ENCODE measurements around the gene PDGFD.

The PDGFD gene

DNA sequence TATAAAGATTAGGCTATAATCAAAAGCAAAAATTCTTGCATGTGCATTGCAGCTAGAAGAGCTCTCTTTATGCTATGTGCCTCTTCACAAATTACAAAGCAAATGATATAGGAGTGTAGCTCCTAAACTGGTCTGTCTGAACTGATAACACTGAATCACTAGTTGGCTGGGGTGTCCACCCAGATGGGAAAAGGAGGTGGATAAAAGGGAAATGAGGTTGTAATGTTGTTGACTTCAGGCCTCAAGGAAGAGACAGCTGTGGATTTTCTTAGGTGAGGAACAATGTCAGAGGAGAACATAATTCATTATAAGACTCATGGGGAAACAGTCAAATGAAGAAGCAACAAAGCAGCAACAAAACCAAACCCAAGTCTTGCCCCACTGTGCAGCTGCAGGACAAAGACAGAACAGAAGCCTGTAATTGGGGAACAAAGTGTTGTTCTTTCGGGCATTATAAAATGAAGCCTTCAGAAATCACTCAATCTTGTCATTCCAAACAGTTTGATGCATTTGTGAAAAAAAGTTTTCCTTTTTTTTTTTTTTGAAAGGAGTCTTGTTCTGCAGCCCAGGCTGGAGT is 257.6 kb downstream of the PDGFD start:
- DNase-seq: no peak

DNA sequence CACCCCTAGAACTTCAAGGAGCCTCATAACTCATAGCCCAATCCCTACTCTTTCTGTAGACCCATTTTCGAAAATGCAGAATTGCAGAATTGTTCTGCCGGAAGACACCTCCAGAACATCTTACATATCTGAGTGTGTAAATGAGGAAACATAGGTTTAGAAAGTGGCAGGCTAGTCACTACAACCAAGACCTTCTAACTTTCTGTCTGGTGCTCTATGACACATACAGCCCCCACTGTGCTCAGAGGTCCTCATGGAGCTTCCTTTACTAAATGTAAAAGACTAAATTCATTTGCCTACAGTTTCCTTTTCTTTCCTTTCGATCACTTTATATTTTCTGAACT is 259.7 kb downstream of the PDGFD start:
- DNase-seq: no peak

DNA sequence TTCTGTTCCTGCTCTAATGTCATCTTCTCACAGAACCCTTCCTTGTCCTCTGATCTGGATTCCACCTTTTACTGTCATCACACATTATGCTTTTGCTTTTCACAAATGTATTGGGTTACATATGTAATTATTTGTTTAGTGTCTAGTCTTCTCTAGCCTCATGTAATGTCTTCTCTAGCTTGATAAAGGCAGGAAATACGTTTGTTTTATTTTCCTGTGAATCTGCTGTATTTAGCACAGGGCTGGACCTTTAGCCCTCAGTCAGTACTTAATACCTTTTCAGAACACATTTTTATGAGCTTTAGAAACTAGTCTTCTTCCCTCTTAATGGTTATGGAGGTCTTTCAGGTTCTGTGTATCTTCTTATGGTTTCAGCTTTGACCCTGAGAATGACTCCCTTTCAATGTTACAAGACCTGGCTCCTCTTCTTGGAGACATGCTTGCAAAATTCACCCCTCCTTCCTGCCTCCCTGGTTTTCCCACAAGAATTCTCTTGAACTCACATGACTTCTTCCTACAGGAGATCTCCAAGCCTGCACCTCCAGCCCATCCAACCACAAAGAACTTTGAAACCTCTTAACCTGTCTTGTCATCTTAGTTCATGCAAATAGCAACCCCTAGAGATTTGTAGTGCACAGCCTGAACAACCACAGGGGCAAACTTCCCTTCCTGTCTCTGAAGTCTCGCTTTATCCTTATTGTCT is 260.2 kb downstream of the PDGFD start:
- no peak for DNase-seq

DNA sequence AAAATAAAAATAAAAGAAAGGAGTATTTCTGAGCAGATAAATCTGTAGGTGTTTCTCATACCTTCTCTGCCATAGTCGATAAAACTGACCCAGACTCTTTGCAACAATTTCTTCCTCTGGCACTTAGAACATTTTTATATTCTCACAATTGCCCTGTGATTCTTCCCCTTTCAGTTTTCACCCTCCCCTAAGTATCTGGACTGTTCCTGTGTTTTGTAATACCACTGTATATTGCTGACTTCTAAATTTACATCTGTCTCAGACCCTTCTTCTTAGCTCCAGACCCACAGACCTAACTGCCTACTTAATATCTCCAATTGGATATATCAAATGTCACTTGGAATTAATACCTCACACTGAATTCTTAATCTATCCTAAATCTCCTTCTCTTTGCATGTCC is 261.0 kb downstream of the PDGFD start:
- no peak for DNase-seq

DNA sequence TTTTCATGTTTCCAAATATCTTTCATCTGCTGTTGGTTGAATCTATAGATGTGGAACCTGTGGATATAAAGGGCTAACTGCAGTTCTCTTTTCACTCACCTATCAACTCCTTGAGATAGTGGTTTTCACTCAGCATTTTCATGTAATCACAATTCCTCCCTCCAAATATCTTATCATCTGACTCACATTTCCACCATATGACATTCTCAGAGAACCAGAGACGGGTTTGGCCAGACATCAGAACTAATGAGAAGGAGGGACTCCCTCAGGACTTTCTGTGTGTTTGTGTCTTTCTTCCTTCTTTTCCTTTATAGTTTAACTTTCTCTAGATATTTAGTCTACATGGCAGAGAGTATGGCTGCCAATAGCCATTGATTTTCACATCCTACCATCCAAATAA is 262.3 kb downstream of the PDGFD start:
- DNase-seq: no peak

DNA sequence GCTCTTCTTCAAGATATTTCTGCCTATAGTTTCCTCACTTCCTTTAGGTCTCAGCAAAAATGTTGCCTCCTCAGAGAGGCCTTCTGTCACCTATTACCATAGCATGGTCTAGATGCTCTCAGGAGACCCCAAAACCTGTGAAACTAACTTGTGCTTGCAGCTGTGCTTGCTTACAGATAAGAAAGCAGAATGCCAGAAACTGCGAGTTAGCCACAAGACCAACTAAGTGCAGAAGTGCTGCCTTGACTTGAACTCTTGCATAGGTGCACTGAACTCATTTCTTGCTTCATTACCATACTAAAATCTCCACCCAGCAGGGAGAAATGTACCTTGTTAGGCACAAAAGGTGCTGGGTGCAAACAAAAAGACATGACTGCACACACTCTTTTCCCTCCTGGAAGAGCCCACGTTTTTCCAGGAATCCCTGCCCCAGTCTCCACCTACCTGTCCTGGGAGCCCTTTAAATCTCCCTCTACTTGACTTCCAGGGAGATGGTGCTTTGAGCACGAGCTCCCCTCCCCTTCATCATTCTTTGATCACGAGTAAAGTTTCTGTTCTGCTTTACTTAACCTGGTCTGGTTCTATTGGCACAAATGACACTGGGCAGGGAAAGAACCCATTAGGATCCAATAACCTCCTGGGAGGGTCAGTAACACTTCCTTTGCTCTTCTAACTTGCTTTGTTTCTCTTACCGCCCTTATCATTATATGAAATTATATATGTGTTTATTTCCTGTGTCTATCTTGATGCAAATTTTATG is 265.2 kb downstream of the PDGFD start:
- no peak for DNase-seq

DNA sequence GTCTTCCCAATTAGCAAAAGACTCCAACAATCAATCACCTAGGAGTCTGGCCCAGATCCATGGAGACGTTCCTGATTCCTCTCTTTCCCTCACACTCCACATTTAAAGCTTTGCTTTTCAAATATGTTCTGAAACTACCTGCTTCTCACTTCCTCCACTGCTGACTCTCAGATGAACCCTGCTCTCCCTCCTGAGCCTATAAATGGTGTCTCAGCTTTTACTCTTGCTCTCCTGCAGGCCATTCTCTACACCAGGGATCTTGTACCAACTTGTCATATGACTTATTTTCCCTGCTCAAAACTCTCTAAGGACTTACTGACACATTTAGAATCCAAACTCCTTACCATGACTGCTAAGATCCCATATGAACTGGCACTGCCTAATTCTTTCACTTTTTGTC is 265.9 kb downstream of the PDGFD start:
- no peak for DNase-seq

DNA sequence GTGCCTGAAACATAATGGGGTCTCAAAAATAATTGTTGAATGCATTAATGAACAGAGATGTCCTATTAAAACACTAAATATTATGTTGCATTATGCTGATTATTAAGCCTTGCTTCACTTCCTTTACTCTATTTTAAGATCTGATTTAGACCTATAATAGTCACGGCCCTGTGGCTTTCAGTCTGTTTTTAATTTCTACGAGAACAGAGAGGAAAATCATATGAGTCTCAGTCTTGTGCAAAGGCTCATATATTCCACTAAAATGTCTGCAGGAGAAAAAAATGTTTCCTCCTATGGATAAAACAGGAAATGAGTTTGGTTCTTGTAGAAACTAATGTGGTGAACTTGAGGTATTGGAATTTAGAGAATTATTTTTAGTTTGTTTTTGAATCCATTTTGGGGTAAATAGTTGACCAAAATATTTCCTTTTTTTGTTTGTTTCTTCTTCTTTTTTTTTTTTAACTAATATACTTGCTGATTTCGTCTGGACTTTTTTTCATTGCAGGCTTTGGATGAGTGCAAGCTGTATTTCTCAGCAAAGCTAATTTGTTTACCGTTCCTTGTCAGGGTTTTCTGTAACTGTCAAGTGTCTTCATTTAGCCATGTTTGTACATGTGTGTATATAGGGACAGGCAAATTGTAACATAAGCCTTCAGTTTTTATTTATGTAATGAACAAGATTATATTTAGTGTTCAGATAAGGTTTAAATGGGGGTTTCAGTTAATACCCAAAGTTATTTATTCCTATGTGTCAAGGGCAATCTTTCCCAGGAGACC is 266.6 kb downstream of the PDGFD start:
- DNase-seq: no peak

DNA sequence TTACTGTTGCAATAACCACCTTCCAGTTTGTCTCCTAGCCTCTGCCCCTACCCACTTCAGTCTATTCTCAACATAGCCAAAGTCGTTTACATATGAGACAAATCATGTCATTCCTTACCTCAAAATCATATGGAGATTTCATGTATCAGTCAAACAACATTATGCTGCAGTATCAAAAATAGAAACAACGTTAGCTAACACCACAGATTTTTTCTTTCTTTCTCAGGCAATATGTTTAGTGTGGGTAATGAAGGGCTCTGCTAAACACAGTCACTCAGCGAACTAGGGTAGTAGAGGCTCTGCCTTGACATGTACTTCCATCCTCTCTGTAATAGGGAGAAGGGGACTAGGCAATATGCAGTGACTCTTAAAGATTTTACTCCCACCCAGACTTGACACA is 268.8 kb downstream of the PDGFD start:
- DNase-seq: no peak

DNA sequence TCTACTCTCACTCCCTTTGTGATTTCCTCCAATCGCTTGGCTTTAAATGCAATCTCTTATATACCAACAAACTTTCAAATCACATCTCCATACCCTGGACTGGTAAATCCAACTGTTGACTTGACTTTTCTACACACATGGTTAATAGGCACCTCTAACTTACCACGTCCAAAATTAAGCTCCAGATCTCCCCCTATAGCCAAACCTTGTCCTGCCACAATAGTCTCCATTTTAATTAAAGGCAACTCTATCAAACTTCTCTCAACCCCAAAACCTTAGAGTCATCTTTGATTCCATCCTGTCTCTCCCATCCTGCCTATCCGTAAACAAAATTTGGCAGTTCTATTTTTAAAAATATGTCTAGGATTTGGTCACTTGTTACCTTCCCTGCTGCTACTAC is 269.3 kb downstream of the PDGFD start:
- no peak for DNase-seq

DNA sequence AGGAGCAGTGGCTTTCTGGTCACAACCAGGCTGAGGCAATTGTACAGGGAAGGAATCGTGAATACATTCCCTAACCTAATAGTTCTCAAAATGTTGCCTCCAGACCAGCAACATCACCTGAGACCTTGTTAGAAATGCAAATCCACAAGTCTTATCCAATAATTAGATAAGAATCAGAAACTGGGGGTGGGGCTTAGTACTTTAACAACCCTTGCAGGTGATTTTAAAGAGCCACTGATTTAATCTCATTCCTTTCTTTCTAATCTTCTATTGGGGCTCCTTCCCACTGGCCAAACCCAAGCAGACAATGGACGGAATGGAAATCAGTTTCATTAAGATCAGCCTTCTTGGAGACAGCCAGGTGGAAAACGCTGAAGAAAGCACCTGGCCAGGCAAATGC is 269.9 kb downstream of the PDGFD start:
- no peak for DNase-seq

DNA sequence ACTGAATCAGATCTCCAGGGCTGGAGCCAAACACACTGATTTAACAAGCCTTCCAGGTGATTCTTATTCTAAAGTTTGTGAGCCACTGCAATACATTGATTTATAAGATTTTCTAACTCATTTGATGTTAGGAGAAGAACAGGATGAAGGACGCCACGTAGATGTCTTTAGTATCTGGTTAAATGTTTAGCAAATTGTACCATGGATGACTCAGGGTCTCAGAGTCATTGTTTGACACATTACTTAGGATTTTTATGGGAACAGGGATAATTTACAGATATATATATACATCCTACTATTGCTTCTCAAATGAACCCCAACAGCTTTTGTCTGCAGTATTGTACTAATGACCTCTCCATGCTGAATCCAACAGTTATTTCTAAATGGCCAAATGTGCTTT is 270.6 kb downstream of the PDGFD start:
- no peak for DNase-seq

DNA sequence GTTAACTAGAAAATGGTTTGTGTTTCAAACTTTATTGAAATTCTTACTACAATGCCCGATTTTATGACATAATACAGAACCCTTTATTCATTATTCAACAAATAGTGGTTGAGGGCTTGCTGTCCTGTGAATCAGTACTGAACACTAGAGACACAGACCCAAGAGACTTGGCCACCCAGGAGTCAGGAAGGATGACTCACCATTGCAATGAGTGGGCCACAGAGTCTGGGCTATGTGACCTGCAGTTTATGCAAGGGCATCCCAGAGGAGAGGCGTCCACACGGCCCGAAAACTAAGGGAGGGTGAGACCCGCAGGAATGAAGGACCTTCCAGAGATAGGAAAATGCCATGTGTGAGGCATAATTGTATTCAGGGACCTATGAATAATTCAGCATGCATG is 271.3 kb downstream of the PDGFD start:
- DNase-seq: no peak

DNA sequence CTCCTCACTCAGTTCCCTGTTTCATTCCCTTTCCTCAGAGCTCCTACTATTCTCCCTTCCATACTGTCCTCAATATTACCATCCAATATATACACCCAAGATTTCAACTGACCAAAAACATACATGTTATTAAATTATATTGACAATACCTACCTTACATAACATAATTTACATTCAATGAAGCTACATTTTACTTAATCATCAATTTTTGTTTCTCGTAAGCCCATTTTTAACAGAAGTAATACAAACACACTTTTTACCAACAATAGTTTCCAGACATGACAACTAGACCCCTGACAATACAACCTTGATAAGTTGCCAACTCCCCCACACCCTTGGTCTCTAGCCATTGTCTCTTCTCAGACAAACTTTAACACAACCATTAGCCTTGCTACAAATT is 273.3 kb downstream of the PDGFD start:
- DNase-seq: no peak

DNA sequence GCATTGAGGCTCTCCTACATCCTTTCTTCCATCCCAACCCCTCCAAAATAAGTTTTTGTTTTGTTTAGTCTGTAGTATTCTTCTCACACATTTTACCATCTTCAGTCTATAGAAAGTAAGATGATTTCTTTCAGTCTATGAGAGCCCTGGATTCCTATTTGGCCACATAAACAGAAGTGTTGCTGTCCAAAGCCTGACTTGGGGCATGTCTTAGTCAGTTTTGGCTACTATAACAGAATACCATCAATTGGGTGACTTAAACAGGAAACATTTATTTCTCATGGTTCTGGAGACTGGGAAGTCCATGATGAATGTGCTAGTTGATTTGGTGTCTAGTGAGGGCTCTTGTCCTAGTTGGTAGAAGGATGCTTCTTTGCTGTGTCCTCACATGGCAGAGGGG is 274.3 kb downstream of the PDGFD start:
- DNase-seq: no peak

DNA sequence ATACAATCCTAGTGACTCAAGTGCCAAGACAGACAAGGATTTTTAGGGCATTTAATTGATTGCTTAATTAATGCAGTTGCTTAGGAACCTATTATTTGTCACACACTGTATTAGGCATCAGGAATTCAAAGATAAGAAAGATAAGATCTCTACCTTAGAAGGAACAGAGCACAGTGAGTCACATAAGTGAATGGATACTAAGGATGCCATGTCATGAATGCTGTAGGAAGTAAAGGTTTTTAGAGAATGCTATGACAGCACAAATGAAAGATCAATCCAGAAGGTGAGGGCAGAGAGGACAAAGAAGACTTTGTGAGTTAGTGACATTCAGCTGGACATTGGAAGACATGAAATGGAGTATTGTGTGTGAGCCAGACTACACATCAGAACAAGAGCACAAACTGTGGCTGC is 275.4 kb downstream of the PDGFD start:
- no peak for DNase-seq

DNA sequence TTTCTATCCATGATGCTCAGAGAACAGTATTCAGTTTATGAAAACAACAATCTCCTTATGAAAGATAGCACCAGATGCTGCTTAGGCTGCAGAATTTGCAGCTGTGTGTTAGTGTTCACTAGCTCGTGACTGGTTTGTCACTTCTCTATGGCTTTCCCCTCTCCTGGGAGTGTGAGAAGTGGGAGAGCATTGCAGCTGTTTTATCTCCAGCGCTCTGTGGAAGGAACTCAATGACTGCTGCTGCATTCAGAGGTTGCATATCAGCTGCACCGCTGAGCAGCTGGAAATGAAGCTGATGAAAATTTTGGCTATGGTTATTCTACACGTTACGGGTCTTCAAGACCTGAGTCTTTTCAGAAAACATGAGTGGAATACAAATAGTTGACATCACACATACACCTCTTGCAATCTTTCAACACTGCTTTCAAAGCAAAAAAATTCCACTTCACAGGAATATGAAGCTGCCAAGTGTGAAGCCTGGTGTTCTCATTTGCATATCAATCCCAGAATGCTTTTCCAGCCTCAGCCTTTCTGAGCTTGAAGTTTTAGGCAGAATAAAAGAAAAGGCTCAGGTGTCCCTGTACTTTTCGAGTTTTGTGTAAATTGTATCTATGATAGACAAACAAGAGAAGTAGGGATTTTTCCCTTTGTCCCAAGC is 276.8 kb downstream of the PDGFD start:
- no peak for DNase-seq

DNA sequence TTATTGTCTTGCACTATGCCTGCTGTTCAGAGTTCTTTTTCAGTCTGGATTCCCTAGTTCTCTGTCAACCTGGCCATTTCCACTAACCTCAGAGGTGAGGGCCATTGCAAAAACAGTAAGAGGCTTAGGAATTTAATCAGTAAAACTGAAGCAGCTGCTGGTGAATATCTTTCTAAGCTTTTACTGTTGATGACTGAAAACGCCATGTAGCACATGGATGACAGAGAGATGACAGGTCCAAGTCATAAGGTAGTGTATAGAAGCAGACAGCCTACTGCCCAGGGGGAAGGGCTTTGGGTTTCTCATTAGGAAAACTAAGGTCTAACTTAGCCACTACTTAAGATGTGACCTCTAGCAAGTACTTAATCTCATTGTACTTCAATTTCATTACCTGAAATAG is 280.1 kb downstream of the PDGFD start:
- DNase-seq: no peak

DNA sequence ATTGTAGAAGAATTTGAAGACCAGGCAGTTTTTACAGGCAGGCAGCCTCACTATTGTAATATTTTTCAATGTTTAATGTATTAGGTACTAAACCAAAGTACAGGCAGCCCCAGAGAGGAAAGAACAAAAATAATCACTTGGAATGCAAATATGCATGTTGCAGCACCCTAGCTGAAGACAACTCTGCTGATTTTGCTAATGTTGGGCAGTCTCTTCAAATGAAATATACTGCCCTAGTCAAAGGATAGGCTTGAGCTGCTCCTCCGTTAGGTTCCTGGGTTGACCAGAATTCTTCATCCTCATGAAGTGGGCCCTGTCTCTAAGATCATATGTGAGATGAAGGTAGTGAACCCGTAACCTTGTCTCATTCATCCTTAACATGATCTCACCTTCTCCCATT is 280.7 kb downstream of the PDGFD start:
- no peak for DNase-seq

DNA sequence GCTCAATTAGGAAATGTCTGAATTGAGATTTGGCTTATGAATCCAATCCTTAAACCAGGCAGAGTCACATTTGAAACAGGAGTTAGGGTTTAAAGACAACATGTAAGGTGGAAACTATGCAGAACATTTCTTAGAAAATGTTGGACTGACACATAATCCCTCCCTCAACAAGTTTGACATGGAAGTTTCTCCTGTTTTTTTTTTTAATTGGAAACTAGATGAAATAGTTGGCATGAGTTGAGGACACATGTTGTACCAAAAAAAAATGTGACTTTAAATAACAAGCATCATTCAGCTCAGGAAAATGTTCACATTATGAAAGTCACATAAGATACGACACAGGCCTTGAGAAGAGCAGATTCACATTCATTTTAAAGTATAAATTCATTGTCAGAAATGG is 282.4 kb downstream of the PDGFD start:
- no peak for DNase-seq

DNA sequence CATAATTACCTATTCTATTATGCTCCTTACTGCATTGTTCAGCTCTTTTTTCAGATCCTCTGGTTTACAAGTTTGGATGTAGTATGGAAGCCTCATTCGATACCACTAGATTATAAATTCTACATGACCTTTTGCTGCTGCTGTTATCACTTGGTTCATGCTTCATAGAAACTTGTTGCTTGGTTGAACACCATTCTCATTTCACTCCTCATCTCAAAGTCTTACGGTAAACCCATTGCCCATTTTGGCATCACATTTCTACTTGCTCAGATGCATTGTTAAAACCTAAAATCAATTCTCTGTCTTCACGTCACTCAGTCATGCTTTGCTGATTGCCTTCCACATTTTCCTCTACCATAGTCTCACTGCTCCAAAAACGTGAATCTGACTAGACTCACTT is 283.0 kb downstream of the PDGFD start:
- DNase-seq: no peak

DNA sequence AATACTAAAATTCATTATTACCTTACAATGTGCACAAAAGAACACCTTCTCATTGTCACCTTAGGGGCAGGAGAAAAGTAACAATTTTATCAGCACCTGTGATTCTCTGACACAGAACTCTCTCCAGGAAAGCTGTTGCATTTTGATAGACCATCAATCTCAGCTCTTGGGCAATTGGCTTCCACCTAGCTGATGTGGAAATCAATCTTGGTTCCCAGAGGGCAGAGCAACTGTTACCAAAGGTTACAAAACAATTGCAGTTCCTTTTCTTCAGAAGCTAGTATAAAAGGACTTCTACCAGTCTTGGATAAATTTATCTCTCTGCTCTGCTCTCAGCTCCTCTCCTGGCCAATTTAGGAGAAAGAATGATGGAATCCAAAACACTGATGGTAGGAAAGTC is 285.3 kb downstream of the PDGFD start:
- no peak for DNase-seq

DNA sequence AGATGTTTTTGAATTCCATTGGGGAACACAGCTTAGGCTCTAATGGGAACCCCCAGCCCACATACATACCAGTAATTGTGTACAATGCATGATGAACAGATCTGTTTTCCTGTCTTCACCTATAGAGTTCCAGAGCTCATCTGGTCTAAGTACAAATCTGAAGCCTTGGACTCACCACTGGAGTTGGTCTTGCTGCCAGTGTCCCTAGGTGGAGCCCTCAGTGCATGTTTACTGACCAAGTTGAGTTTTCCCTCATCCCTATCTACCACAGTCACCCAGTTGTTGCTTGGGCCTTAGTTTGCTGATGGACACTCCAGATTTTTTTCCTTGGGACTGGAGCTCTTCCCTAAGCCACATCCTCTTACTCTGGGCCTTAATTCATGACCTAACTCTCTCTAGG is 286.7 kb downstream of the PDGFD start:
- no peak for DNase-seq
